ENCODE results near the gene AIMP1. TPM values are rescaled to one million over a fixed set of nuclear protein-coding genes. Genes with fewer than 3 reads are reported as not detected.
"Not testable (repeated sequence)": the region's sequence is repeated elsewhere in the genome, so short reads cannot be mapped to it uniquely, and the experiment has no call there.

The AIMP1 gene
- total RNA-seq, 1 donor from 2014 or later: 58.3 TPM

- no peak for DNase-seq (ENCODE audit: low spot score)
Observed at GRCh38 chr4:106351016-106351415, 34.7 kb downstream of the AIMP1 start.

GRCh38 chr4:106353786-106354185, 37.4 kb downstream of the AIMP1 start:
- no peak for DNase-seq (ENCODE audit: low spot score)

GRCh38 chr4:106355193-106355592, 38.8 kb downstream of the AIMP1 start:
- no peak for DNase-seq (ENCODE audit: low spot score)

DNA sequence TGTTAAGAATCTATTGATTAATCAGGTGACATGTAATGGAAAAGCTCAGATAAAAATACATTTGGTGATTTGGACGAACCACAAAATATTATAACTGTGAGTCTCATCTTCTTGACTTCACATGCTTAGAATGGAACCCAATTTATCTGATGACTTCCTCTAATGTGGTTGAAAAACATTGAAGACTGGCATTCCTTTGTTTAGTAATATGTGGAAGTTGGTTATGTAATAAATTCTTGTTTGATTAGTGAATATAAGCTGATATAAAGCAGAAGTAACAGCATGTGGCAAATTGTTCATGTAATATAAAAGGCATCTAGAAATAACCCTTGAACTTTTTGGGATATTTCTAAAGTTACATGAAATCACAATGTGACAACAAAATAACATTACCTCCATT, 42.5 kb downstream of the AIMP1 start:
- no peak for DNase-seq (ENCODE audit: low spot score)

GRCh38 chr4:106362086-106362825, 45.9 kb downstream of the AIMP1 start:
- DNase-seq (ENCODE audit: low spot score): no peak

DNA sequence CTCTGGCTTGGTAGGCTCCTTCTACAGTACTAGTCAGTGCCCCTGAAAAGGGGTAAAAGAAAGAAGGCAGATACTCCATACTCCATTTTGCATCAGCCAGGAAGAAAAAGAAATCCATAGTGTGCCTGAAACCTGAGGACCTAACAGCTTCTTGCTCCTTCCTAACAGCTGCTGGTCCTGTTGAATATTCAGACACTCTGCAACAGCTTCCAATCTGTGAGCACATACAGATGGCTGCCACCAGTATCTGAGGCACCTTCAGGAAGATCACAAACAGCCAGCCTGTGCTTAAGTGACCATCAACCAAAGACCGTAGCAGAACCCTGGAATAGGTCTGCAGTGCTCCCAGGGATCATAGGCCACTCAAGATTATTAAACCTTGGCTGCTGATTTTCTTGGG, 47.9 kb downstream of the AIMP1 start:
- no peak for DNase-seq (ENCODE audit: low spot score)

- no peak for DNase-seq (ENCODE audit: low spot score)
Observed at GRCh38 chr4:106365613-106366012, 49.3 kb downstream of the AIMP1 start.

GRCh38 chr4:106366026-106366425, 49.7 kb downstream of the AIMP1 start:
- no peak for DNase-seq (ENCODE audit: low spot score)

DNA sequence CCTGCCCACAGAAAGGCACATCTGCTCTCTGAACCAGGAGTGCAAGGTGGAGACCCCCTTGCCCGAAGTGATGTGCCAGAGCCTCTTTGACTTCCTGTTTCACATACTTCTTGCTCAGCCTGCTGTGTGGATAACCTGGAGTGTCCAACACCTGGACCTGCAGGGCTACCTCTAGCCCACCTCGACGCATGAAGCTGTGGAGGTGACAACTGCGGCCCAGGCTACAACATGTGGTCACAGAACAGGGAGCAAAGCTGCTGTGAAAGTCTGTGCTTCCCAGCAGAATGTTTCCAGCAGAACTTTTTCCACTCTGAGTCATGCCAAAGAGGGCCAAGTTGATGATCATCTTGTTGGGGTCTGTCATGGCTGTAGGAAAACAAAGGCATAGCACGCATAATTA, 50.7 kb downstream of the AIMP1 start:
- DNase-seq (ENCODE audit: low spot score): no peak

DNA sequence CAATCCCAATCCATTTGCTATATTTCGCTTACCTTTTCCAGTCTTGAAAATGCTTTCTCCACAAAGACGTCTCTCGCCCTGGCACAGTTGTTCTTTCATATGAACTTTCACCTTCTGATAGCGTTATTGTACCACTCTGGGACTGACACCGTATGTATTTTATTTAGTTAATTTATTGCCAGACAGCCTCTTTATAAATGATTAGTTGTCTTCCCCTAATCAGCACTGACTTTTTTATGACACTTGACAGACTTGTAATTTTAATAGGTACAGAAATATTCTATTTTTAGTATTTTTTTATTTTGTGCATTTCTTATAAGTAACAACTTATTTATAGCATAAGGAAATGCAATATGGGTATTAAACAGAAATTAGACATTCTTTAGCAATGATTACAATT, 52.3 kb downstream of the AIMP1 start, which contains the start of gene GIMD1:
TSS of gene GIMD1 (minus strand) at position 101 of the 400 bp plus-strand sequence. CDS start 1,343 bp downstream, outside the sequence.
- DNase-seq (ENCODE audit: low spot score): no peak

GRCh38 chr4:106369456-106370060, 53.2 kb downstream of the AIMP1 start:
- peak; percentile 44 for DNase-seq (ENCODE audit: low spot score)

DNA sequence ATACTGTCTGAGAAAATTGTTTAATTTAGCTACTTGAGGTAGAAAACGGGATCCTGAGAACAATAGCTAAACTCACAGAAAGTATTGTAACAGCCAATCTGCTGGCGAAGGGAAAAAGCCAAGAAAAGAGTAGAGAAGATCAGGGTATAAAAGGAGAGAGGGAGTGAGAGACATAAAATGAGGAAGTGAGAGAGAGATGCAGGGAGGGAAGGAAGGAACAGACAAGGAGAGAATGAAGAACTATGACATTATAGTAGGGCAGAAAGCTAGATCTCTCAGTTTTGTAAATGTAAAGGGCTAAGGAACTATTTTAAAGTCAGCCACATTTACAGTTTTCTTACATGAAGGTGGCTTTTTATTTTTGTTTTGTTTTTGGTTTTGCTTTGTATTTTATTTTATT, 53.9 kb downstream of the AIMP1 start:
- DNase-seq (ENCODE audit: low spot score): no peak

DNA sequence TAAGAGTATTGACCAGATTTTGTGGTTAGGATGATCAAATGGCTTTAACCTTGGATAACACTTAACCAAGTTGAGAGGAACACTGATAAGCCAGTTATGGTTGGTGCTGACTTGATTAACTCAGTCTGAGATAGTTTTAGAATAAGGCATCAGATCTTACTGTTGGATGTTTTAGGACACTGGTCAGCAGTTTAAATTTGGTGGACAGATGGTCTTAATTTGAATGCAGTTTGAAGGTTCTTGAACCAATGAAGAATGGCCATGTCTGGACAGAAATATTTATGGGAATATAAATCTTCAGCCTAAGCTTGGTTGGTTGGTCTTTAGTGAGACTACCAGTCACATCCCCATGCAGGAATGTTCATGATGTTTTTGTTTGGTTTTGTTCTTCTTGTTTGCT, 54.8 kb downstream of the AIMP1 start:
- no peak for DNase-seq (ENCODE audit: low spot score)

DNA sequence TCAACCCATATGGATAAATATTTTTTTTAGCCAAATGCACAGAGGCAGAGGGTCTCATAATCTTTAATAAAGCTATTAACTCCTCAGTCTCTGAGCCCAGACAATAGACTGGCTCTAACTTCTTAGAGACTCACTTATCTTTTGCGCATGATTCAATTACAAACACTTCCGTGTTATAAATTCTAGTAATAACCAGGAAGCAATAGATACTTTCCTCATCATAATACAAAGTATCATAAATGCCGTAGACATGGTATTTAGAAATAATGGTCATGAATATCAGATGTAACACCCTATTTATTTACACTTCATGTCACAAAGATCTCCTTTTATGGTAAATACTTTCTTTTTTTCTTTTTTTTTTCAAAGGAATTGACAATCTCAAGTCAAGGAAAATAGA, 56.7 kb downstream of the AIMP1 start:
- DNase-seq (ENCODE audit: low spot score): no peak

DNA sequence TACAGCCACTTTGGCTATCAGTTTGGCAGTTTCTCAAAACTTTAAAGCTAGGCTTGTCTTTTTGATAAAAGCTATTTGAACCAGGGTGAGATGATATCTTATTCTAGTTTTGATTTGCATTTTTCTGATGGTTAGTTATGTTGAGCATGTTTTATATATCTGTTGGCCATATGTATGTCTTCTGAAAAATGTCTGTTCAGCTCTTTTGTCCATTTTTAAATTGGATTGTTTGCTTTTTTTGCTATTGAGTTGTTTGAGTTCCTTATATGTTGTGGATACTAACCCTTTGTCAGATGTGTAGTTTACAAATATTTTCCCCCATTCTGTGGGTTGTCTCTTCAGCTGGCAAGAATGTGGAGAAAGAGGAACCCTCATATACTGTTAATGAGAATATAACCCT, 63.8 kb downstream of the AIMP1 start:
- DNase-seq (ENCODE audit: low spot score): no peak

DNA sequence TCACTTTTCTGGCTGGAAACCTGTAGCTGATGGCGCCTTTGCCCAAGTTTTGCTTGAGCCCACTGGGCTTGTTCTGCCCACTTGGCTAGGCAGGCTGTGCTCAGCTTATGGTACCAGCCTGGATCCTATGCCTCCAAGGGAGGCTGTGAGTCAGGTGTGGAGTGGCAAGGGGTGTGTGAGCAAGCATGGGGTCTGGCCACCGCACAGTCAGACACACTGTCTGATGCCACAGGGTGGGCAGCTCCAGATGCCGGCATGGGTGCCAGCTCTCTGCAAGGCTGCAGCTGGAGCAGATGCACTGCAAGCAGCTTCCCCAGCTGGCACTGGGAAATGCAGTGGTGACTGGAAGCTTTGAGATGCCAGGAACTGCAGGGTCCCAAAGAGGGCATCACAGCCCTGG, 68.5 kb downstream of the AIMP1 start:
- DNase-seq (ENCODE audit: low spot score): no peak

- no peak for DNase-seq (ENCODE audit: low spot score)
Observed at GRCh38 chr4:106385853-106386393, 69.6 kb downstream of the AIMP1 start.

- DNase-seq (ENCODE audit: low spot score): no peak
Observed at GRCh38 chr4:106395582-106395981, 79.2 kb downstream of the AIMP1 start.

GRCh38 chr4:106398898-106399297, 82.5 kb downstream of the AIMP1 start:
- not testable (repeated sequence) for DNase-seq (ENCODE audit: low spot score)
